SK-N-SH treated with all-trans-retinoic acid at 6 μM for 48 hours (cell line): ENCODE results near the gene GRIA4.

Experiments
- ARNTL ChIP-seq: fragments of 450-650 bp; formaldehyde crosslinking; IDR thresholded peaks from 2 replicates; pipeline ENCODE4 v1.5.0; 2020; ENCODE audit warnings: low read depth, mild to moderate bottlenecking, moderate library complexity, borderline replicate concordance
- BACH2 ChIP-seq: fragments of 250-450 bp; sonication (Bioruptor Pico); IDR thresholded peaks from 2 replicates; pipeline ENCODE4 v1.9.0; 2021; ENCODE audit warnings: mild to moderate bottlenecking, borderline replicate concordance
- CSDC2 ChIP-seq: fragments of 250-450 bp; sonication (Bioruptor Pico); IDR thresholded peaks from 2 replicates; pipeline ENCODE4 v1.5.0; 2020; ENCODE audit warnings: mild to moderate bottlenecking, moderate library complexity
- ESRRG ChIP-seq: fragments of 250-450 bp; sonication (Bioruptor Pico); IDR thresholded peaks from 2 replicates; pipeline ENCODE4 v1.6.1; 2021; ENCODE audit warnings: mild to moderate bottlenecking
- ISL1 ChIP-seq: fragments of 250-450 bp; sonication (Bioruptor Pico); IDR thresholded peaks from 2 replicates; pipeline ENCODE4 v2.1.2; 2022; ENCODE audit warnings: mild to moderate bottlenecking, moderate library complexity
- OSR1 ChIP-seq: fragments of 250-450 bp; sonication (Bioruptor Pico); IDR thresholded peaks from 2 replicates; pipeline ENCODE4 v1.8.0; 2022; ENCODE audit warnings: moderate library complexity, mild to moderate bottlenecking, inconsistent platforms
- PPARA ChIP-seq: fragments of 250-450 bp; sonication (Bioruptor Pico); IDR thresholded peaks from 2 replicates; pipeline ENCODE4 v1.5.0; 2020; ENCODE audit warnings: mild to moderate bottlenecking, borderline replicate concordance
- ZFP3 ChIP-seq: fragments of 250-450 bp; sonication (Bioruptor Pico); IDR thresholded peaks from 2 replicates; pipeline ENCODE4 v1.5.0; 2020; ENCODE audit warnings: mild to moderate bottlenecking, moderate library complexity
- ZNF565 ChIP-seq: fragments of 450-650 bp; formaldehyde crosslinking; conservative IDR thresholded peaks from 2 replicates; pipeline ENCODE4 v1.5.0; 2020; ENCODE audit warnings: low read depth, mild to moderate bottlenecking, moderate library complexity
- ZNF70 ChIP-seq: fragments of 450-650 bp; formaldehyde crosslinking; IDR thresholded peaks from 2 replicates; pipeline ENCODE4 v1.5.0; 2020; ENCODE audit warnings: mild to moderate bottlenecking, moderate library complexity
- TF ChIP-seq, protein P1 (sequence below): fragments of 250-450 bp; sonication (Bioruptor Pico); IDR thresholded peaks from 2 replicates; pipeline ENCODE4 v1.5.1; 2020; ENCODE audit warnings: low read depth, mild to moderate bottlenecking, moderate library complexity
- TF ChIP-seq, protein P2 (sequence below): fragments of 250-450 bp; sonication (Bioruptor Pico); IDR thresholded peaks from 2 replicates; pipeline ENCODE4 v1.8.0; 2020; ENCODE audit warnings: mild to moderate bottlenecking, moderate library complexity, borderline replicate concordance

GRCh38 chr11:105870516-105871113, 260.7 kb downstream of the GRIA4 start:
- TF ChIP-seq, protein P1, sequence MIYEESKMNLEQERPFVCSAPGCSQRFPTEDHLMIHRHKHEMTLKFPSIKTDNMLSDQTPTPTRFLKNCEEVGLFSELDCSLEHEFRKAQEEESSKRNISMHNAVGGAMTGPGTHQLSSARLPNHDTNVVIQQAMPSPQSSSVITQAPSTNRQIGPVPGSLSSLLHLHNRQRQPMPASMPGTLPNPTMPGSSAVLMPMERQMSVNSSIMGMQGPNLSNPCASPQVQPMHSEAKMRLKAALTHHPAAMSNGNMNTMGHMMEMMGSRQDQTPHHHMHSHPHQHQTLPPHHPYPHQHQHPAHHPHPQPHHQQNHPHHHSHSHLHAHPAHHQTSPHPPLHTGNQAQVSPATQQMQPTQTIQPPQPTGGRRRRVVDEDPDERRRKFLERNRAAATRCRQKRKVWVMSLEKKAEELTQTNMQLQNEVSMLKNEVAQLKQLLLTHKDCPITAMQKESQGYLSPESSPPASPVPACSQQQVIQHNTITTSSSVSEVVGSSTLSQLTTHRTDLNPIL (CRISPR knock-in tag), result no peak
- TF ChIP-seq PPARA (CRISPR knock-in tag), result no peak
- no peak for TF ChIP-seq ARNTL
- 0 out of 2 replicates have a peak, but pooled peaks have one; percentile 18 for TF ChIP-seq ISL1 (CRISPR knock-in tag)
- TF ChIP-seq ZFP3 (CRISPR knock-in tag), result no peak
- no peak for TF ChIP-seq OSR1 (CRISPR knock-in tag)
- TF ChIP-seq BACH2 (CRISPR knock-in tag), result no peak
- no peak for TF ChIP-seq ZNF565 (CRISPR knock-in tag)
- TF ChIP-seq, protein P2, sequence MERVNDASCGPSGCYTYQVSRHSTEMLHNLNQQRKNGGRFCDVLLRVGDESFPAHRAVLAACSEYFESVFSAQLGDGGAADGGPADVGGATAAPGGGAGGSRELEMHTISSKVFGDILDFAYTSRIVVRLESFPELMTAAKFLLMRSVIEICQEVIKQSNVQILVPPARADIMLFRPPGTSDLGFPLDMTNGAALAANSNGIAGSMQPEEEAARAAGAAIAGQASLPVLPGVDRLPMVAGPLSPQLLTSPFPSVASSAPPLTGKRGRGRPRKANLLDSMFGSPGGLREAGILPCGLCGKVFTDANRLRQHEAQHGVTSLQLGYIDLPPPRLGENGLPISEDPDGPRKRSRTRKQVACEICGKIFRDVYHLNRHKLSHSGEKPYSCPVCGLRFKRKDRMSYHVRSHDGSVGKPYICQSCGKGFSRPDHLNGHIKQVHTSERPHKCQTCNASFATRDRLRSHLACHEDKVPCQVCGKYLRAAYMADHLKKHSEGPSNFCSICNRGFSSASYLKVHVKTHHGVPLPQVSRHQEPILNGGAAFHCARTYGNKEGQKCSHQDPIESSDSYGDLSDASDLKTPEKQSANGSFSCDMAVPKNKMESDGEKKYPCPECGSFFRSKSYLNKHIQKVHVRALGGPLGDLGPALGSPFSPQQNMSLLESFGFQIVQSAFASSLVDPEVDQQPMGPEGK (CRISPR knock-in tag), result no peak
- no peak for TF ChIP-seq ESRRG (CRISPR knock-in tag)
- no peak for TF ChIP-seq ZNF70 (CRISPR knock-in tag)
- TF ChIP-seq CSDC2 (CRISPR knock-in tag), result no peak
